RKO (cell line): ENCODE measurements around the gene TDRD9.

ENCODE experiments used
- DNase-seq: peaks from one replicate; pipeline ENCODE4 v3.0.0-alpha.2; 2016; ENCODE audit warnings: low spot score

Gene TDRD9

GRCh38 chr14:104025534-104025933, 97.3 kb downstream of the TDRD9 start:
- DNase-seq: no peak

DNA sequence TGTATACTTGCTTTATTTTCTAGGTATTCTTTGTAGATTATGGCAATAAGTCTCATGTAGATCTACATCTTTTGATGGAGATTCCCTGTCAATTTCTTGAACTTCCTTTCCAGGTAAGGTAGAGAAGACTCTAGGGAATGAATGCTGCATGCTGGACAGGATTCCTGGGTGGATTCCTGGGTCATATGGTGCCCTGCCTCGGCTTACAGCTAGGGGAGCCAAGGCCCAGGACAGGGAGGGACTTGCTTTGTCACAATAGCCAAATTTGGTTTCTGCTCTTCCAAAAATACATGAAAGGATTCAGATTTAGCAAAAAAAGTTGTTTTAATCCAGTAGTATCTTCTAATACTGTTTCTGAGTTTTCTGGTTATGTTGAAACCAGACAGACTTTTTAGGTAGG, 97.8 kb downstream of the TDRD9 start:
- DNase-seq: no peak

GRCh38 chr14:104030958-104031357, 102.7 kb downstream of the TDRD9 start:
- no peak for DNase-seq

- no peak for DNase-seq
Measured at GRCh38 chr14:104031384-104031783, 103.1 kb downstream of the TDRD9 start.

DNA sequence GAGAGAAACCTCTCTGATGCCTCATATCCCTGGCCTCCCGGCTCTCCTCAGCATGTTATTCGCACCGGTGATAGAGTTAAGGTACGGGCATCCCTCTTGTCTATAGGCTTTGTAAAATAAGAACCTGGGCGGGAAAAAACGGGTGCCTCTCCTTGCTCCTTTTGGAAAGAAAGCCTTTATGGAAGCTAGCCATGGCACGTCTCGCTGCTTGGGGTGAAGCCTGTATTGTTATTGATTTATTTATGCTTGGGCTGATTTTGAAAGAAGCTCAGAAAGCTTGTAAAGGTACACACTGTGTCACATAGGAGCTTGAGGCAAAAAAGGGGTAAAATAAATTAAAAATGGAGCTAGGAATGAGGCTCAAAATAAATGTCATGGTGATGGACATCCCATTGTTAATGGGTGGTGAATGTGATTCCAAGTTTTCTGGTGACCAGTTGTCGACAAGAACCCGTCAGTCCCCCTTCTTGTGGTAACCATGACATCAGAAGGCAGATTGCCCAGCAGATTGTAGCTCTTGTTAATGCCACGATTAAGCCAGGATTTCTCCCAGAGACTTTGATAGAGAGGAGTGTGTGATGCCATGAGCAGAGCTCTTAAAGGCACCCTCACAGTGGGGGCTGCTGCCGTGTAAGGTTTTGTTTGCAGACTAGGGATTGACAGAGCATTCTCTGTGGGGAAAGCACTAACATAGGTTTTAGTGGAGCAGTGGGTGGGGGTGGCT, 106.9 kb downstream of the TDRD9 start:
- DNase-seq: no peak

- no peak for DNase-seq
Measured at GRCh38 chr14:104036212-104036611, 108.0 kb downstream of the TDRD9 start.

DNA sequence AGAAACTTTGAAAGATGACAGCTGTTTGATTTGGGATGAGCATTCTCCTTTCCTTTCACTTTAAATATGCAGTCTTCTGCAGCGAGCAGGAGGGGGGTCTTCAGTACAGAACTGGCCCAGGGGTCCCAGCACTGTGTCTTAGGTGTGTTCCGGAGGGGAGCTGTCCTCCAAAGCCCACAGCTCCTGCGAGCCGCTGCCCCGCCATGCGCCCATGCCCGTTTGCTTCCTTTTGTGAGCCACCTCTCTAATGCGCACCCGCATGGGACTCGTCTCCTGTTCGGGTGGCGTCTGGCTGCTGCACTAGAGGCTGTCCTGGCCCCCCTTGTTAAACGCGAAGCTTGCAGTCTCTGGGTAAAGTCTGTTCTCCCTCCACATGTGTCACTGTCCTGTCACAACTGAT, 108.8 kb downstream of the TDRD9 start:
- DNase-seq: no peak

DNA sequence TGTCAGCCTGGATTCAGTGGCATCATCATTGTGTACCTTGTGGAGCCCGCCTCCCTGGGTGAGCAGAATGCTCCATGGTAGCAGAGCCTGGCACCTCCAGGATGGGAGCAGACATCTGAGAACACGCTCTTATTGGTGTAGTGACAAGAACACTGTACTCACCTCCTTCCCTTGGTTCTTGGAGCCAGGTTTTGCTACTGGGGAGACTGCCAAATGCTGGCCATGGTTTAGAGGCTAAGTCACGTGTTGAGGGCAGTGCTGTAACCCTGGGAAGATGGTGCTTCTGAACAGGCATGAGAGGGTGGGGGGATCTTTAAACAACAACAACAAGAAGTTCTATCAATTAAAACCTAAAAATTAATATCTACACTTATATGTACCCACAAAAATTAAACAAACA, 109.6 kb downstream of the TDRD9 start:
- DNase-seq: no peak

GRCh38 chr14:104039214-104039613, 111.0 kb downstream of the TDRD9 start:
- DNase-seq: no peak

DNA sequence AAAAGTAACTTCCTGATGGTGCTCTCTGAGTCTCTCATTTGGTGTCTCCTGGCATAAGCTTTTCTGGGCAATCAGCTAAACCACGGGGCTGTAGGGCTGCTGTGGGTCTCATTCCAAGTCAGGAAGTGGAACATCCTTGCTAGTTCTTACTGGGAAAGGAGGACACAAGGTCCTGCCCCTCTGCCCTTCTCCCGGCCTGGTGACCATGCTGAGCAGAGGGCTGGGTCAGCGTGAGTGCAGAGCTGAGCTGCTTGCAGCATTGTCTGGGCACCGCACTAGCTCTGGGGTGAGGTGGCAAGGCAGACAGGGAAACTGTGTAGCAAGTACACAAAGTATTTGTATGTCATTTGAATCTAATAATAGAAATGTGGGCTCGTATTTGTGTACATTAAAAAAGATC, 112.3 kb downstream of the TDRD9 start:
- DNase-seq: no peak

DNA sequence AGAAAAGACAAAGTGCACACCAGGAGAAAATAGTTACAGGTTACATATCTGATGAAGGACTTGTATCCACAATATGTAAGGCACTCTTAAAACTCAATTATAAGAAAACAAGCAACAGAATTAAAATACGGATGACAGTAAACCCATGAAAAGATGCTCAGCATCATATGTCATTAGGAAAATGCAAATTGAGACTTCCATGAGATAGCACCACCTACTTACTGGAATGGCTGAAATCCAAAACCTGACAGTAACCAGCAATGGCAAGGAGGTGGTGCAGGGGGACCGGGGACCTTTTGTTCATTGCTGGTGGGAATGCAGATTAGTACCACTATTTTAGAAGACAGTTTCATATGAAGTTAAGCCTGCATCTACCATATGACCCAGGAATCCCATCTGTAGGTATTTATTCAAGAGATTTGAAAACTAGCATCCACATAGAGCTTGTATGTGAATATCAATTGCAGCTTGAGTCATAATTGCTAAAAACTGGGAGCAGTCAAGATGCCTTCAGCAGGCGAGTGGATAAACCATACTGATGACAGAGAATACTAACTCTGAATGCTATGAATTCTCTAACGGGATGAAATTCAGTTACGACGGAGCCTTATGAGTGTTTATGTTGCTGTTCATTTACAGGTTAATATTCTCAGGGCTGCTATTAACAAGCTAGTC, 113.3 kb downstream of the TDRD9 start:
- DNase-seq: no peak

- no peak for DNase-seq
Measured at GRCh38 chr14:104044016-104044415, 115.8 kb downstream of the TDRD9 start.

- no peak for DNase-seq
Measured at GRCh38 chr14:104047761-104048160, 119.5 kb downstream of the TDRD9 start.

GRCh38 chr14:104048758-104049507, 120.7 kb downstream of the TDRD9 start:
- no peak for DNase-seq

DNA sequence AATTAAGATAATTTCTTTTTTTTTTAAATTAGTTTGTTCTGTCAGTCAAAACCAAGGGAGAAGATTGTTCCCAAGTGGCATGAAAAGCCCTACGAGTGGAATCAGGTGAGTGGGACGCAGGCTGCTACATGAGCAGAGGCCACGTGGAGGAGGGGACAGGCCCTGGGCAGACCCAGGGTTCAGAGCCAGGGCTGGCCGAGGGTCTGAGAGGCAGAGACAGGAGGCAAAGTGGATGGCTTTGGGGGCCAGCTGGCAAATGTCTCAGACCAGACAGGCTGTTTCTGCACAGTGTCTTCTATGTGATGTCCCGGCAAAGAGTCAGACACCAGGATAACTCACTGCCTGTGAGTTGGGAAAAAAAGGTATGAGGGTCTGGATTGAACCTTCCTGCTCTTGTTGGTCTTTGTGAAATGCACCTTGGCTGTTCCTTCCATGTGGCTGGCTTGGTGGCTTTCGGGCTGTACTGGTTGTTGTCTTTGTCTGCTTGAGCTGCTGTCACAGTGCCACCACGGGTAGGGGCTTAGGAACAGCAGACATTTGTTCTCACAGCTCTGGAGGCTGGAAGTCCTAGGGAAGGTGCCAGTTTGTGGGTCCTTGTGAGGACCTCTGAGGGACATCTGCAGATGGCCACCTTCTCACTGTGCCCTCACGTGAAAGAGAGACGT, 121.5 kb downstream of the TDRD9 start:
- DNase-seq: no peak

GRCh38 chr14:104051092-104051813, 123.0 kb downstream of the TDRD9 start:
- DNase-seq: no peak

- DNase-seq: no peak
Measured at GRCh38 chr14:104054222-104054905, 126.1 kb downstream of the TDRD9 start.

DNA sequence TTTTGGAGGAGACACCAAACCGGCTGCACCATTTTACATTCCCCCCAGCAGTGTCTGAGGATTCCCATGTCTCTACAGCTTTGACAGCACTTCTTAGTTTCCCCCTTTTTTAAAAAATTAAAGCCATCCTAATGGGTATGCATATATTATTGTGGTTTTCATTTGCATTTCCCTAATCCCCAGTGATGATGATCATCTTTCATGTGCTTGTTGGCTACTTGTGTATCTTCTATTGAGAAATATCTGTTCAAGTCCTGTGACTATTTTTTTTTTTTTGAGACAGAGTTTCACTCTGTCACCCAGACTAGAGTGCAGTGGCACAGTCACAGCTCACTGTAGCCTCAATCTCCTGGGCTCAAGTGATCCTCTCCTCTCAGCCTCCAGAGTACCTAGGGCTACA, 134.0 kb downstream of the TDRD9 start:
- no peak for DNase-seq

DNA sequence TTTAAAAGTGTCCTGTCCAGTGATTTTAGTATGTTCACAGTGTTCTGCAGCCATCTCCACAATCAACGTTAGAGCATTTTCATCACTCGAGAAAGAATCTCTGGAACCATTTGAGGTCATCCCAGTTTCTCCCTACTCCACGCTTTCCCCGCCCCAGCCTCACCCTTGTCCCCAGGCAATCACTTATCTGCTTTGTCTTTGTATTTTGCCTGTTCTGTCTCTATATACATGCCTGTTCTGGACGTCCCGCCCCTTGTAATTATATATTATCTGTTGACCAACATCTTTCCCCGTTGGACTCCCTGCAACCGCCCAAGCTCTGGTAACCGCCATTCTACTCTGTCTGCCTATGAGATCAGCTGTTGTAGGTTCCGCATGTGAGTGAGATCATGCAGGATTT, 135.7 kb downstream of the TDRD9 start:
- DNase-seq: no peak

DNA sequence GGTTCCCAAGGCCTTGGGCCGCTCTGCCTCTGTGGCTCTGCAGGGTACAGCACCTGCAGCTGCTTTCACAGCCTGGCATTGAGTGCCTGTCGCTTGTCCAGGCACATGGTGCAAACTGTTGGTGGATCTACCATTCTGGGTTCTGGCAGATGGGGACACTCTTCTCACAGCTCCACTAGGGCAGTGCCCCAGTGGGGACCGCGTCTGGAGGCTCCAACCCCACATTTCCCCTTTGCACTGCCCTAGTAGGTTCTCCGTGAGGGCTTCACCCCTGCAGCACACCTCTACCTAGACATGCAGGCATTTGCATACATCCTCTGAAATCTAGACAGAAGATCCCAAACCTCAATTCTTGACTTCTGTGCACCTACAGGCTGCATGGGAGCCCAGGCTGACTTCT, 138.0 kb downstream of the TDRD9 start:
- no peak for DNase-seq

GRCh38 chr14:104066719-104067295, 138.6 kb downstream of the TDRD9 start:
- DNase-seq: no peak
